Left forelimb (tissue), 1 donor: Measurements from ENCODE around the gene LRRC8B.
"Not testable (repeated sequence)": the region's sequence is repeated elsewhere in the genome, so short reads cannot be mapped to it uniquely, and the experiment has no call there.

ENCODE experiments used
- DNase-seq: peaks from one replicate; pipeline ENCODE4 v3.0.0-alpha.2; 2018; ENCODE audit warnings: low spot score

Gene LRRC8B

GRCh38 chr1:89525169-89525855 is 683 bp downstream of the LRRC8B start:
- no peak for DNase-seq

GRCh38 chr1:89527256-89527655 is 2.6 kb downstream of the LRRC8B start:
- DNase-seq: no peak

GRCh38 chr1:89527750-89528381 is 3.2 kb downstream of the LRRC8B start:
- no peak for DNase-seq

- no peak for DNase-seq
These were observed 3.8 kb downstream of the LRRC8B start for GRCh38 chr1:89528382-89528780.

DNA sequence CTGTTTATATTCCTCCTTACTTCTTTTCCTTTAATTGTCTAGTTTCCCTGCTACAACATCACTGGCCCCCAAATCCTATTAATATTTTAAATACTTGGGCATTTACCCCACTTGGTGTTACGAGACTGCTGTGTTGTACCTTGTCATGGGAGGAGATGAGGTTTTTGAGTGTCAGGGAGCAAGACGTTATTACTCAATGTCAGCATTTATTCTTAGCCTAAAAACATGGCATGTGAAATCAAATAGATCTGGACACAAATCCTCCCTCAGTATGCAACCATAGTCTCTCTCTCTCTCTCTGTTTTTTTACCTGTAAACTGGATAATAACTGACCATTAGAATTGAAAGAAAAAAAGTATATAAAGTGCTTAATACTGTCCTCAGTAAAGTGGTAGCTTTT is 4.6 kb downstream of the LRRC8B start:
- no peak for DNase-seq

- no peak for DNase-seq
These were observed 5.9 kb downstream of the LRRC8B start for GRCh38 chr1:89530444-89531089.

- no peak for DNase-seq
These were observed 7.0 kb downstream of the LRRC8B start for GRCh38 chr1:89531480-89532139.

- no peak for DNase-seq
These were observed 7.6 kb downstream of the LRRC8B start for GRCh38 chr1:89532228-89532627.

GRCh38 chr1:89532866-89533265 is 8.2 kb downstream of the LRRC8B start:
- no peak for DNase-seq

DNA sequence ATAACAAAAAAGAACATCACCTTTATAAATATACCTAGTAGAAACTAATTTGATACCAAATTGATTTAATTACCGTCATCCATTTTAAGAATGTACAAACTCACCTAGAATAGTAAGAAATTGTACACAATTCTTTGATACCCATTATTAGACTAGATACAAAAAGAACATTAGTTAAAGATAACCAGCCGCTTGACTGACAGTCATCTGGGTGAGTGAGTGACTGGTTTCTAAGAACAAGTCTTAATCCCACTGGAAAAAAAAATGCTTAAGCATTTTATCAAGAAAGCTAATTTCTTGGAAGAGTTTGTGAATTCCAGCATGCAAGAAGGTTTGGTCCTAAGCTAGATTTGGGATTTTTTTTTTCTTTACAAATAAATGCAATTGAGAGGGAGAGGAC is 10.9 kb downstream of the LRRC8B start:
- no peak for DNase-seq

DNA sequence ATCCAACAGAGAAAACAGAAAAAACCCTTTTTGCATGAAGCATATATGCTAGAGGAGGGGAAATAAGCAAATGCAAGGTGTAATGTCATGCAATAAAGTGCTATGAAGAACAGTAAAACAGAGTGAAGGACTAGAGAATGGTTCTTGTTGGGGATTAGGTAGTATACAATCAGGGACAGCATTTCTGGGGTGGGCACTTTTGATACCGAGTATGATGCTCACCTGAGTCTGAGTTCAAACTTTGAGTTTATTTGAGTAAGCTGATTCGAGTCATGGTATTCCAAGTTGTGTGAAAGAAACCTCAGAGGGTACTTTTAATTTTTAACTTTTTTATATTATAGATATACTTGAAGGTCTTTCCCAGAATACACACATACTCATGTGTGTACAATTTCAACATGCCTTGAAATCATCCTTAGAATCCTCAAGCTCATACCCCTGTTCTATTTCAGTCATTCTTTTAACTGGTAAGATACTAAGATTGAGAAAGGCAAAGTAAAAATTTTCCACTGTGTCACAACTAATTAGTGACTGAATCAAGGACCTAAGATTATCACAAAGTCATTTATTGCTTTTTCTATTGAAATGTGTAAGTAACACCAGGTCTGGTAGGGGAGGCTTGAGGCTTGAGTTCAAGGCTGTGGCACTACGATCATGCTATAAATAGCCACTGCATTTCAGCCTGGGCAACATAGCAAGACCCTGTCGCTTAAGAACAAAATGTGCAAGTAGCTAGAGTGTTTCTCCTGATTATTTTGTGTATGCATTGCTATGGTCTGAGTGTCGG is 12.1 kb downstream of the LRRC8B start:
- DNase-seq: no peak

DNA sequence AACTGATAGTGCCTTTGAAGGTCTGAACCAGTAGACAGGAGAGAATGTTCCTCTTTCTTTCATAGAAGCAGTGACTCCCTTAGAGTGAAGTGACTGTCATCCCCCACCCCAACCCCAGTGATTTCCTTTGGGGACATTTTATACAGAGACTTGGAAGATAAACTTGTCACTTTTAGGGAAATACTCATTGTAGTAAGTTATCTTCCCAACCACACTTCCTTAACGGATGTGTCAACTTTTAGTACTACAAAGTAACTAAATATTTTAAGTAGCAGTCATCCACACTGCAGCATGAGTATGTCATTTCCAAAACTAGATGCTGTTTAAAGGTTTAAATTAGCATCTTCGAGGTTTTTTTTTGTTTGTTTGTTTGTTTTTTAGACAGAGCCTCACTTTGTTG is 13.7 kb downstream of the LRRC8B start:
- DNase-seq: no peak

DNA sequence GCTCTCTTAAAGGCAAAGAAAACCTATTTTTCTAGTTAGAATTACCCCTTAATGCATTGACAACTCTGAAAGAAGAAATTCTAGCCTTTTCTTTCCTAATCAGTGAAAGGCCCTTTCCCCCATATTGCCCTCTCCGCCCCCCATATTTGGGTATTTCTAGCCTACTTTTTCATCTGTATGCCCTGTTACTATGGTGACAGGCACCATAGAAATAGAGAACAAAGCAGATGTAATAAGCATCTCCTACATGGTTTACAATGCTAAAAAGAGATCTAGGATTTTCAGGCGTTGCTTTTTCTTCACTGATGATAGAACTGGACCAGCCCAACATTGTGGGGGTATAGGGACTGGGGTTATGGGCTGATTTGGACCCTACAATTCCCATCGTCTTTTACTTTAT is 14.5 kb downstream of the LRRC8B start:
- no peak for DNase-seq

- DNase-seq: no peak
These were observed 15.9 kb downstream of the LRRC8B start for GRCh38 chr1:89540406-89540970.

- DNase-seq: no peak
These were observed 17.7 kb downstream of the LRRC8B start for GRCh38 chr1:89542345-89542744.

DNA sequence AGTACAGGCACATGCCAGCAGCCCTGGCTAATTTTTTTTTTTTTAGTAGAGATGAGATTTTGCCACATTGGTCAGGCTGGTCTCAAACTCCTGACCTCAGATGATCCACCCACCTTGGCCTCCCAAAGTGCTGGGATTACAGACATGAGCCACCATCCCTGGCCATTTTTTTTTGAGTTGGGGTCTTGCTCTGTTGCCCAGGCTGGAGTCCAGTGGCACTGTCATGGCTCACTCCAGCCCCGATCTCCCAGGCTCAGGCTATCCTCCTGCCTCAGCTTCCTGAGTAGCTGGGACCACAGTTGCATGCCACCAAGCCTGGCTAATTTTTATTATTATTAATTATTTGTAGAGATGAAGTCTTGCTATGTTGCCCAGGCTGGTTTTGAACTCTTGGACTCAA is 19.0 kb downstream of the LRRC8B start:
- DNase-seq: not testable (repeated sequence)

DNA sequence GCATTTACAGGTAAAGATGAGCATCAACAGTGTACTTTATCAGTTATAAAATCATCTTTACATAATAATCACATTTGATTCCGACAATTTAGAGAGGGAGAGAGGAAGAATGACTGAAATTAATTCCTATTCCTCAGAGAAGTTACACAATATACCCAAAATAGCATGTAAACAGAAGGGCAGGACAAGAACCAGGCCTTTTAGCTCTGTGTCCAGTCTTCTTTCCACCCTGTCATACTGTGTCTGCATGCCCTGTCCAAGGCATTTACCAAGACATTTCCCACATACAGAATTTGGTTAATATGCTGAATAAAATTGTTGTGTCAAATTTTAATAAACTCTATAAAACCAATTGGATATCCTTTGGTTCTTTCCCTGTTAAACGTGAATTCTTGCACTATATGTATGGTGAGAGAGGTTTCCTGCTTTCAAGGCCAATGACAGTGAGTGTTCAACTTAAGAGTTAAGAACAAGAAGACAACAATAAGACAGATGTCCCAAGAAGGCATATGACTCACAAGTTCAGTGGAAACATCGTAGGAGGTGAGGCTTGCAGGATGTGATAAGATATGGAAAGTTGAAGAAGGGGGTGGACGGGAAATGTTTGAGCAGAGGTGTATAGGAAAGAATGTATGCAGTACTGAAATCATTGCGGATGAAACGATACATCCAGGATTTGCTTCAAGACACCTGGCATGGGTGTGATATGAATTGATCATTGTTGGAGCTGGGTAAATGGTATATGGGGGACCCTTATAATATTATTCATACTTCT is 20.8 kb downstream of the LRRC8B start:
- DNase-seq: no peak

DNA sequence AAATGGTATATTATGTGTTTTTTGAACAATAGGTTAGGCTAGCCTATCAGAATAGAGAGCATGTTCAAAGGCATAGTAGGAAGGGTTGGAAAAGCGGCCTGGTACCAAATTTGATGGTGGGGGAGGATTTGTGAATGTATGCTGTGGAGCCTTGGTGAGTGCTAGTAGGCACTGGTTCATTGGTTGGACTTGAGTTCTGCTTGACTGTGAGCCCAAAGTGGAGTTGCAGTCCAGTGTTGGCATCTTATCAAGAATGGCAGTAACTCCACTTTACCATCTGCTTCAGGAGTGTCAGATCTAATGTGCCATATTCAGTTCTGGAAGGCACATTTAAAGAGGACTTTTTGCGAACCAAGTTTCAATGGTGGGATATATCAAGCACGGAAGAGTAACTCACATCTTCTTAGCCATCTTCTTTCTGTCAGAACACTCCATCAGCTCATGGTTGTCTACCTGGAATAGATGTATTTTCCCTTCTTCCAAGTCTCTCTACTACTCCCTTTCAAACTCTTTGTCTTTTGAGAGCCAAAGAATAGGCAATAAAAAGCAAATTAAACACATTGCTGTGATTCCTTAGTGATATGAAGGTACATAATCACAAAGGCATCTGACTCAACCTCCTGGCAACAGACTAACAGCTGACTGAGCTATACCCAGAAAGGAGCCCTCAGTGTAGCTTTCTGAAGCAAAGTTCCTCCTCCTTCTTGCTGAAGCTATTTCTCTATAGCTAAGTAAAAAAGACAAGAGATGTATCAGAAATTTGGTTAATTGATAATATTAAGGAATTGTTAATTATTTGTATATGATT is 21.7 kb downstream of the LRRC8B start:
- no peak for DNase-seq

DNA sequence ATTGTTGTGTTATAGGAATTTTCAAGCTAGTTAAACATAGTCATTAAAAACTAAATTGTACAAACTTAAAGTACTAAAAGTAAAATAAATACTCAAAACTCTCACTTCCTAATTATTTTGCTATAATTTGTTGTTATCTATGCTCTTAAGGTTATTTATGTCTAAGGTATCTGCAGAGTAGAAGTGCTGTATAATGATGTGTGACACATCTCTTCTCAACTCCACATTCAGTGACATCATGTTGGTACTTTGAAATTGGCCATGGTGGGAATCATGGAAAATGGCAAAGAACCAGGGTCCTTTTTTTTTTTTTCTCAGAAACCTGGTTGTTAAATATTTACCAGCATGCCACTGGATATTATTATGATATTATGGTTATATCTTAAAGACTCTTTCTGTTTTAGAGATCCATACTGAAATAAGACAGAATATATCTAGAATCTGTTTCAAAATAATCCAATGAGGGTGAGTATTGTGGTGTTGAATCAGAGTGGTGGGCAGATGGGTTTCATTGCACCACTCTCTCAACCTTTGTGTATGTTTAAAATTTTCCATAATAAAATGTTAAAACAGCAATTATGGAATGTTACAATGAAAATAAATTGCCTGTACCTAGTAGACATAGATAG is 22.4 kb downstream of the LRRC8B start:
- no peak for DNase-seq
